WTC11 (cell line): ENCODE measurements around the gene AP1S1. TPM values are rescaled to one million over a fixed set of nuclear protein-coding genes. Genes with fewer than 3 reads are reported as not detected.

ENCODE experiments used
- ATAC-seq: fragments of 200-7000 bp; cut with Tn5 transposase; 2 replicates; pipeline ENCODE4 v1.10.0; 2021; ENCODE audit warnings: mild to moderate bottlenecking, moderate library complexity
- CTCF ChIA-PET: fragments of 300-600 bp; sonication (Branson Sonifier 250); formaldehyde crosslinking; loops from one replicate; lab custom pipeline; 2021; ENCODE audit warnings: antibody characterized with exemption; lab: Charles Lee
- POLR2A ChIA-PET: fragments of 350-600 bp; sonication (Branson Sonifier 250); formaldehyde crosslinking; loops from one replicate; lab custom pipeline; 2021; ENCODE audit warnings: antibody characterized with exemption; lab: Charles Lee
- DNase-seq: peaks from one replicate; pipeline ENCODE4 v3.0.0; 2021; ENCODE audit warnings: low spot score
- H3K27ac Mint-ChIP-seq: 2 replicates; pipeline ENCODE4 v1.8.0; 2021; ENCODE audit warnings: mixed read lengths
- H3K27me3 Mint-ChIP-seq: 2 replicates; pipeline ENCODE4 v1.8.0; 2021; ENCODE audit warnings: low read depth, mild to moderate bottlenecking, moderate library complexity, mixed read lengths
- H3K36me3 Mint-ChIP-seq: 2 replicates; pipeline ENCODE4 v1.8.0; 2021; ENCODE audit warnings: mixed read lengths
- H3K4me1 Mint-ChIP-seq: 2 replicates; pipeline ENCODE4 v1.8.0; 2022; ENCODE audit warnings: mixed read lengths
- H3K4me3 Mint-ChIP-seq: 2 replicates; pipeline ENCODE4 v1.8.0; 2021; ENCODE audit warnings: mild to moderate bottlenecking, moderate library complexity, mixed read lengths
- H3K9me3 Mint-ChIP-seq: 2 replicates; pipeline ENCODE4 v1.8.0; 2021; ENCODE audit warnings: mixed read lengths
- ESRRA ChIP-seq: sonication (generic); formaldehyde crosslinking; IDR thresholded peaks from 2 replicates; pipeline ENCODE4 v1.8.1; 2022; ENCODE audit warnings: mild to moderate bottlenecking, missing genetic modification reagents, borderline replicate concordance
- ETV6 ChIP-seq: sonication (generic); formaldehyde crosslinking; IDR thresholded peaks from 2 replicates; pipeline ENCODE4 v1.8.1; 2022; ENCODE audit warnings: mild to moderate bottlenecking, missing genetic modification reagents
- GTF2I ChIP-seq: fragments of 250-450 bp; sonication (Bioruptor Pico); conservative IDR thresholded peaks from 2 replicates; pipeline ENCODE4 v1.4.0; 2021; ENCODE audit warnings: mild to moderate bottlenecking
- SMAD4 ChIP-seq: sonication (generic); formaldehyde crosslinking; IDR thresholded peaks from 2 replicates; pipeline ENCODE4 v1.8.0; 2022; ENCODE audit warnings: mild to moderate bottlenecking, missing genetic modification reagents
- SP1 ChIP-seq: sonication (generic); formaldehyde crosslinking; conservative IDR thresholded peaks from 2 replicates; pipeline ENCODE4 v1.8.1; 2022; ENCODE audit warnings: missing genetic modification reagents
- ZNF121 ChIP-seq: sonication (generic); formaldehyde crosslinking; IDR thresholded peaks from 2 replicates; pipeline ENCODE4 v1.8.0; 2023; ENCODE audit warnings: missing genetic modification reagents
- total RNA-seq: library from RNA; stranded (reverse); gene quantifications from 3 replicates; pipeline ENCODE4 v1.2.3, GENCODE V29; 2021
- TF ChIP-seq, protein P1 (sequence below): sonication (generic); formaldehyde crosslinking; IDR thresholded peaks from 2 replicates; pipeline ENCODE4 v1.8.1; 2022; ENCODE audit warnings: low read depth, missing genetic modification reagents, borderline replicate concordance
- TF ChIP-seq, protein P2 (sequence below): sonication (generic); formaldehyde crosslinking; IDR thresholded peaks from 2 replicates; pipeline ENCODE4 v1.8.0; 2022; ENCODE audit warnings: missing genetic modification reagents
- TF ChIP-seq, protein P3 (sequence below): sonication (generic); formaldehyde crosslinking; IDR thresholded peaks from 2 replicates; pipeline ENCODE4 v1.8.0; 2022; ENCODE audit warnings: mild to moderate bottlenecking, missing genetic modification reagents
- TF ChIP-seq, protein P4 (sequence below): sonication (generic); formaldehyde crosslinking; IDR thresholded peaks from 2 replicates; pipeline ENCODE4 v1.8.0; 2023; ENCODE audit warnings: missing genetic modification reagents
- TF ChIP-seq, protein P5 (sequence below): sonication (generic); formaldehyde crosslinking; IDR thresholded peaks from 2 replicates; pipeline ENCODE4 v1.8.0; 2022; ENCODE audit warnings: mild to moderate bottlenecking, missing genetic modification reagents
- TF ChIP-seq, protein P6 (sequence below): sonication (generic); formaldehyde crosslinking; conservative IDR thresholded peaks from 2 replicates; pipeline ENCODE4 v1.8.1; 2022; ENCODE audit warnings: mild to moderate bottlenecking, missing genetic modification reagents

The AP1S1 gene
- total RNA-seq, 1 experiment from 2014 or later: 60.7 TPM

DNA sequence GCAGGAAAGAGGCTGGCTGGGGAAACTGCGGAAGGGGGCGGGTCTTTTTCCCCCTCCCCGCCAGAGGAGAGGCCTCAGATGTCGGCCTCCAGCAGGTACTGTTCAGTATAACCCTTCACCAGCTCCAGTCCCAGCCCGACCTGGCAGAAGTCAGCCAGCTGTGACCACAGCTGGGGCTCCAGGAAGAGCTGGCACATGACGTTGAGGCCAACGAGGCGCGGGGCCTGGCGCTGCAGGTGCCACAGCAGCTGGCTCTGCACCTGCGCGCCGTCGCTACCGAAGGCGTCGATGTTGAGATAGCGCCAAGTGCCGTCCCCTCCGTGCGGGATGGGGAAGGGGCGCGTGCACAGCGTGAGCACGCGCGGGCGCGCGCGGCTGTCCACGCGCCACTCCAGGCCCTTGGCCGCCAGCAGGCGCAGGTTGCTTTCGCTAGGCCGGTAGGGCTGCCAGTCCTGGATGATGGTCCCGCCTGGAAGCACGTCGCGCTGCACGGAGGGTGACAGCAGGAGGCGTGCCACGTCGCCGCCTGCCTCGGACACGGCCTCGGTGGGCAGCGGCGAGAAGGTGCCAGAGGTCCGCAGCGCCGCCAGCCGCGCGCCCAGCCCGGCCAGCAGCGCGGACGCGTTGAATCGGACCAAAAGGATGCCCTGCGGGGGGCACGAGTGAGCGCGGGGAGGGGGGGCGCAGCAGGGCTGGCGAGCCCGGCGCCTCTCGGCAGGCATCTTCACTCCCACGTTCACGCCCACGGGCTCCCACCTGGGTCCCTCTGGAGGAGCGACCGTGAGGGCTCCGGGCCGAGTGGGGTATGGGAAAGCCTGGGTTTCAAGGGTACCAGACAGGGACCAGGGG lies 18.0 kb downstream of the AP1S1 start (continued):
- TF ChIP-seq, protein P1, sequence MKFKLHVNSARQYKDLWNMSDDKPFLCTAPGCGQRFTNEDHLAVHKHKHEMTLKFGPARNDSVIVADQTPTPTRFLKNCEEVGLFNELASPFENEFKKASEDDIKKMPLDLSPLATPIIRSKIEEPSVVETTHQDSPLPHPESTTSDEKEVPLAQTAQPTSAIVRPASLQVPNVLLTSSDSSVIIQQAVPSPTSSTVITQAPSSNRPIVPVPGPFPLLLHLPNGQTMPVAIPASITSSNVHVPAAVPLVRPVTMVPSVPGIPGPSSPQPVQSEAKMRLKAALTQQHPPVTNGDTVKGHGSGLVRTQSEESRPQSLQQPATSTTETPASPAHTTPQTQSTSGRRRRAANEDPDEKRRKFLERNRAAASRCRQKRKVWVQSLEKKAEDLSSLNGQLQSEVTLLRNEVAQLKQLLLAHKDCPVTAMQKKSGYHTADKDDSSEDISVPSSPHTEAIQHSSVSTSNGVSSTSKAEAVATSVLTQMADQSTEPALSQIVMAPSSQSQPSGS: no peak
- peak; percentile 28; the same call in 1 of the 2 replicates for TF ChIP-seq ETV6 (CRISPR knock-in tag)
- TF ChIP-seq, protein P2, sequence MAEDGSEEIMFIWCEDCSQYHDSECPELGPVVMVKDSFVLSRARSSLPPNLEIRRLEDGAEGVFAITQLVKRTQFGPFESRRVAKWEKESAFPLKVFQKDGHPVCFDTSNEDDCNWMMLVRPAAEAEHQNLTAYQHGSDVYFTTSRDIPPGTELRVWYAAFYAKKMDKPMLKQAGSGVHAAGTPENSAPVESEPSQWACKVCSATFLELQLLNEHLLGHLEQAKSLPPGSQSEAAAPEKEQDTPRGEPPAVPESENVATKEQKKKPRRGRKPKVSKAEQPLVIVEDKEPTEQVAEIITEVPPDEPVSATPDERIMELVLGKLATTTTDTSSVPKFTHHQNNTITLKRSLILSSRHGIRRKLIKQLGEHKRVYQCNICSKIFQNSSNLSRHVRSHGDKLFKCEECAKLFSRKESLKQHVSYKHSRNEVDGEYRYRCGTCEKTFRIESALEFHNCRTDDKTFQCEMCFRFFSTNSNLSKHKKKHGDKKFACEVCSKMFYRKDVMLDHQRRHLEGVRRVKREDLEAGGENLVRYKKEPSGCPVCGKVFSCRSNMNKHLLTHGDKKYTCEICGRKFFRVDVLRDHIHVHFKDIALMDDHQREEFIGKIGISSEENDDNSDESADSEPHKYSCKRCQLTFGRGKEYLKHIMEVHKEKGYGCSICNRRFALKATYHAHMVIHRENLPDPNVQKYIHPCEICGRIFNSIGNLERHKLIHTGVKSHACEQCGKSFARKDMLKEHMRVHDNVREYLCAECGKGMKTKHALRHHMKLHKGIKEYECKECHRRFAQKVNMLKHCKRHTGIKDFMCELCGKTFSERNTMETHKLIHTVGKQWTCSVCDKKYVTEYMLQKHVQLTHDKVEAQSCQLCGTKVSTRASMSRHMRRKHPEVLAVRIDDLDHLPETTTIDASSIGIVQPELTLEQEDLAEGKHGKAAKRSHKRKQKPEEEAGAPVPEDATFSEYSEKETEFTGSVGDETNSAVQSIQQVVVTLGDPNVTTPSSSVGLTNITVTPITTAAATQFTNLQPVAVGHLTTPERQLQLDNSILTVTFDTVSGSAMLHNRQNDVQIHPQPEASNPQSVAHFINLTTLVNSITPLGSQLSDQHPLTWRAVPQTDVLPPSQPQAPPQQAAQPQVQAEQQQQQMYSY (CRISPR knock-in tag): peak; percentile 58; the same call in 1 of the 2 replicates
- no peak for TF ChIP-seq ESRRA (CRISPR knock-in tag)

DNA sequence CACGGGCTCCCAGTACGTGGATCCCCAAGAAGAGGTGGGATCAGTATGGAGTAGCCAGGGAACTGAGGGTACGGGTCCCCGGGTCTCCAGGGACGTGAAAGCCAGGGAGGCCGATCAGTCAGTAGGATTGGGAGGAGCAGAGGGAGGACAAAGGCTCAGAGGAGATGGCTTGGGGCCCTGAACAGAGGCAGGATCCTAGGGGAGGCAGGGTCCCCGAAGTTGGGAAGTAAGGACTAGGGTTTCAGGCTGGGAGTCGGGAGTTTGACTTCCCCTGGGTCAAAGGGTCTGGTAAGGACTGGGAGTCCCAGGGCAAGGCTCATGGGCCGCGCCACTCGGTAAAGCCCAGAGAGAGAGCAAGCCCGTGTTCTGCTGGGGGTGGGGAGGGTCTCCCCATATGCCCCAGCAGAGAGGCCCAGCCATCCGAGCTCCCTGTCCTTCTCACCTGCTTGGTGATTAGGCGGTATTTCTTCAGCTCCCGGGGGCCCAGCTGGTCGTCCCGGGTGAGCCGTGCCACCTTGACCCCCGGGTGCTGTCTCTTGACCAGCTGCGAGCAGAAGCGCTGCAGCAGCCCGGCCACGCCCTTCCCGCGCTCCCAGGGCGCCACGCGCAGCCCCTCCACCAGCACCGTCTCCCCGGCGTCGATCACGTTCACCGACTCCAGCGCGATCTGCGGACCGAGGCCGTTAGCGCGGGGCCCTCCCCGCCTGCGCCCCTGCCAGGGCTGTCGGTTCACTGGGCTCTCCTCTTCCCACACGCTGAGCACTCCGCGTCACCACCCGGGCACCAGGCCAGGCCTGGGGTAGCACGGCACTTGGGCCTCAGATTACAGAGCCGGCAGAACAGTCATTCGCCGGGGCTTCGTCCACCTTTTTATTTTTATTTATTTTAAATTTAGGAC lies 18.8 kb downstream of the AP1S1 start:
- no peak for ATAC-seq
- peaks cover 48% of the 10 kb centered on the region for H3K4me1 Mint-ChIP-seq
- CTCF ChIA-PET: interaction anchor here (0.7 to 6.9 kb wide), 19 partner anchors 8 to 337 kb away, joined by 3 to 86 read pairs (median 9); partner anchors contain the start of genes PLOD3, TRIM56, VGF and ZNHIT1
- POLR2A ChIA-PET: interaction anchor here (0.9 to 2.2 kb wide), 5 partner anchors 8 to 45 kb away, joined by 3 to 14 read pairs (median 4); partner anchors contain the start of genes PLOD3, VGF and ZNHIT1
- peak overlapping the region; percentile 74 for H3K4me3 Mint-ChIP-seq
- DNase-seq: peak; percentile 18
- no peak for TF ChIP-seq SMAD4
- TF ChIP-seq, protein P3, sequence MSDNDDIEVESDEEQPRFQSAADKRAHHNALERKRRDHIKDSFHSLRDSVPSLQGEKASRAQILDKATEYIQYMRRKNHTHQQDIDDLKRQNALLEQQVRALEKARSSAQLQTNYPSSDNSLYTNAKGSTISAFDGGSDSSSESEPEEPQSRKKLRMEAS: peak; percentile 22; the same call in 1 of the 2 replicates
- TF ChIP-seq, protein P4, sequence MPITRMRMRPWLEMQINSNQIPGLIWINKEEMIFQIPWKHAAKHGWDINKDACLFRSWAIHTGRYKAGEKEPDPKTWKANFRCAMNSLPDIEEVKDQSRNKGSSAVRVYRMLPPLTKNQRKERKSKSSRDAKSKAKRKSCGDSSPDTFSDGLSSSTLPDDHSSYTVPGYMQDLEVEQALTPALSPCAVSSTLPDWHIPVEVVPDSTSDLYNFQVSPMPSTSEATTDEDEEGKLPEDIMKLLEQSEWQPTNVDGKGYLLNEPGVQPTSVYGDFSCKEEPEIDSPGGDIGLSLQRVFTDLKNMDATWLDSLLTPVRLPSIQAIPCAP (CRISPR knock-in tag): no peak
- peaks cover 100% of the 10 kb centered on the region for H3K27me3 Mint-ChIP-seq
- H3K9me3 Mint-ChIP-seq: no peaks in the 10 kb centered on the region
- no peak overlapping the region for H3K27ac Mint-ChIP-seq
- no peaks in the 10 kb centered on the region for H3K36me3 Mint-ChIP-seq

DNA sequence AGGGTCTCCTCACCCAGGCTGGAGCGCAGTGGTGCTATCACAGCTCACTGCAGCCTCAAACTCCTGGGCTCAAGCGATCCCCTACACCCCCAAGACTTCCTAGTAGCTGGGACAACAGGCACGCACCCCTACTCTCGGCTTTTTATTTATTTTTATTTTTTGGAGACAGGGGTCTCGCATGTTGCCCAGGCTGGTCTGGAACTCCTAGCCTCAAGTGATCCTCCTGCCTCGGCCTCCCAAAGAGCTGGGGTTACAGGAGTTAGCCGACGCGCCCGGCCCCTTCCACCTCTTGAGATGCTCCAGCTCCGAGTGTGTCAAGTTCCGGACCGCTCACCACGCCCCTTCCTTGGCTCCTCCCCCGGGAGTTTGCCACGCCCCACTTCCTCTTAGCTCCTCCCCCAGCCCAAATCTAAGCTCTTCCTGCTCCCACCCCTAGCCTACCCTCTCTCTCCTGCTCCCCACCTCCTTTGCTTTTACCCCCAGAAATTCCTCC lies 19.5 kb downstream of the AP1S1 start:
- Mint-ChIP-seq H3K4me1 (peaks cover 43% of the 10 kb centered on the region), H3K36me3 (no peaks in the 10 kb centered on the region), H3K9me3 (no peaks in the 10 kb centered on the region), H3K4me3 (peak overlapping the region; percentile 74), H3K27me3 (peaks cover 100% of the 10 kb centered on the region), H3K27ac (no peak overlapping the region)
- POLR2A ChIA-PET: interaction anchor here (0.6 to 2.2 kb wide), 8 partner anchors 9 to 490 kb away, joined by 3 to 14 read pairs (median 4); partner anchors contain the start of genes MOGAT3, PLOD3, VGF and ZNHIT1
- DNase-seq (peak; percentile 91), ATAC-seq (peak; percentile 71)
- CTCF ChIA-PET: interaction anchor here (0.7 to 6.9 kb wide), 21 partner anchors 8 to 337 kb away, joined by 3 to 86 read pairs (median 9); partner anchors contain the start of genes PLOD3, TRIM56, VGF and ZNHIT1
- TF ChIP-seq, protein P2 (CRISPR knock-in tag): peak; percentile 95
- TF ChIP-seq ZNF121 (CRISPR knock-in tag) (peak; percentile 82; the same call in 1 of the 2 replicates), ESRRA (CRISPR knock-in tag) (no peak), GTF2I (CRISPR knock-in tag) (peak; percentile 89), SP1 (CRISPR knock-in tag) (peak; percentile 34; the same call in 1 of the 2 replicates)
- TF ChIP-seq, protein P5, sequence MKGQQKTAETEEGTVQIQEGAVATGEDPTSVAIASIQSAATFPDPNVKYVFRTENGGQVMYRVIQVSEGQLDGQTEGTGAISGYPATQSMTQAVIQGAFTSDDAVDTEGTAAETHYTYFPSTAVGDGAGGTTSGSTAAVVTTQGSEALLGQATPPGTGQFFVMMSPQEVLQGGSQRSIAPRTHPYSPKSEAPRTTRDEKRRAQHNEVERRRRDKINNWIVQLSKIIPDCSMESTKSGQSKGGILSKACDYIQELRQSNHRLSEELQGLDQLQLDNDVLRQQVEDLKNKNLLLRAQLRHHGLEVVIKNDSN (CRISPR knock-in tag): no peak
- TF ChIP-seq, protein P6, sequence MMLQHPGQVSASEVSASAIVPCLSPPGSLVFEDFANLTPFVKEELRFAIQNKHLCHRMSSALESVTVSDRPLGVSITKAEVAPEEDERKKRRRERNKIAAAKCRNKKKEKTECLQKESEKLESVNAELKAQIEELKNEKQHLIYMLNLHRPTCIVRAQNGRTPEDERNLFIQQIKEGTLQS (CRISPR knock-in tag): no peak
